ENCODE measurements around the gene TBC1D23. TPM values are rescaled to one million over a fixed set of nuclear protein-coding genes. Genes with fewer than 3 reads are reported as not detected.

Gene TBC1D23
- total and polyA plus RNA-seq, 12 donors = 19.8 to 117 (median 57.3) TPM

- TF ChIP-seq CTCF (IDR thresholded peaks at IDR 0.05) (no peak), POLR2A (IDR thresholded peaks at IDR 0.05) (no peak)
- intact Hi-C loops (cut with DNase I) = no loop called here
- no peaks in the 10 kb centered on the region for H3K36me3 ChIP-seq (replicated peaks in 1 of 2)
- no peaks in the 10 kb centered on the region for H3K27me3 ChIP-seq
- H3K4me1 ChIP-seq (replicated peaks in 1 of 2) = no peaks in the 10 kb centered on the region
- no peak for DNase-seq
- H3K9me3 ChIP-seq (replicated peaks in 1 of 3) = no peaks in the 10 kb centered on the region
- no peak overlapping the region for H3K27ac ChIP-seq
- no peak overlapping the region for H3K4me3 ChIP-seq
These were observed 15.7 kb upstream of the TBC1D23 start for GRCh38 chr3:100245136-100245535.

- no peaks in the 10 kb centered on the region for H3K36me3 ChIP-seq (replicated peaks in 1 of 2)
- H3K4me3 ChIP-seq = no peak overlapping the region
- H3K27me3 ChIP-seq = no peaks in the 10 kb centered on the region
- intact Hi-C loops (cut with DNase I) = no loop called here
- TF ChIP-seq CTCF (IDR thresholded peaks at IDR 0.05) = no peak
- no peaks in the 10 kb centered on the region for H3K4me1 ChIP-seq (replicated peaks in 1 of 2)
- H3K9me3 ChIP-seq (replicated peaks in 1 of 3) = no peaks in the 10 kb centered on the region
- WGBS, 4 donors = 39 to 53% (median 49%) methylated on average over 4 of the region's 4 CpGs
- no peak for DNase-seq
- no peak overlapping the region for H3K27ac ChIP-seq
These were observed 14.9 kb upstream of the TBC1D23 start for GRCh38 chr3:100245927-100246326.

- Histone ChIP-seq H3K4me1 (replicated peaks in 1 of 2) (no peaks in the 10 kb centered on the region), H3K4me3 (no peak overlapping the region), H3K36me3 (replicated peaks in 1 of 2) (no peaks in the 10 kb centered on the region), H3K27ac (no peak overlapping the region), H3K27me3 (no peaks in the 10 kb centered on the region), H3K9me3 (replicated peaks in 1 of 3) (no peaks in the 10 kb centered on the region)
- no peak for DNase-seq
- intact Hi-C loops (cut with DNase I) = no loop called here
- TF ChIP-seq POLR2A (IDR thresholded peaks at IDR 0.05) (no peak), CTCF (IDR thresholded peaks at IDR 0.05) (no peak)
These were observed 13.8 kb upstream of the TBC1D23 start for GRCh38 chr3:100246999-100247398.

GRCh38 chr3:100252001-100252400 lies 8.8 kb upstream of the TBC1D23 start:
- Histone ChIP-seq H3K4me1 (replicated peaks in 1 of 2) (peaks cover 0 to 8% of the 10 kb centered on the region in 2 donors), H3K4me3 (no peak overlapping the region), H3K27ac (no peak overlapping the region), H3K27me3 (no peaks in the 10 kb centered on the region), H3K36me3 (replicated peaks in 1 of 2) (no peaks in the 10 kb centered on the region), H3K9me3 (replicated peaks in 1 of 3) (no peaks in the 10 kb centered on the region)
- no peak for TF ChIP-seq POLR2A (IDR thresholded peaks at IDR 0.05)
- intact Hi-C loops (cut with DNase I) = loop anchor here (5.0 kb wide), 2 partner anchors 185 to 420 kb away; no protein-coding TSS in a partner anchor
- 90 to 98% (median 96%) methylated on average over 1 of the region's 1 CpG for WGBS, 4 donors
- DNase-seq = no peak

- no peaks in the 10 kb centered on the region for H3K27me3 ChIP-seq
- no peak for TF ChIP-seq POLR2A (IDR thresholded peaks at IDR 0.05)
- peak; percentile 65 to 87 (median 77) for TF ChIP-seq CTCF (IDR thresholded peaks at IDR 0.05)
- H3K4me3 ChIP-seq = no peak overlapping the region
- DNase-seq = peak; percentile 58 to 84 (median 69)
- WGBS, 4 donors = 30 to 36% (median 31%) methylated on average over 5 to 7 of the region's 7 CpGs
- no peaks in the 10 kb centered on the region for H3K36me3 ChIP-seq (replicated peaks in 1 of 2)
- H3K9me3 ChIP-seq (replicated peaks in 1 of 3) = no peaks in the 10 kb centered on the region
- no peak overlapping the region for H3K27ac ChIP-seq
- peaks cover 0 to 8% of the 10 kb centered on the region in 2 donors for H3K4me1 ChIP-seq (replicated peaks in 1 of 2)
- intact Hi-C loops (cut with DNase I) = loop anchor here (5.0 kb wide), 2 partner anchors 187 to 422 kb away; no protein-coding TSS in a partner anchor
These were observed 6.5 kb upstream of the TBC1D23 start for GRCh38 chr3:100254168-100254777.
